PC-9 (cell line): Measurements from ENCODE around the gene TEKT2. TPM values are rescaled to one million over a fixed set of nuclear protein-coding genes. Genes with fewer than 3 reads are reported as not detected.
A peak's percentile ranks its signal among the peaks of the same experiment; 100 is the strongest.

Experiments used
- BruUV-seq: library from RNA; stranded (reverse); fragments of 400-500 nt; replicated peaks from 2 replicates; lab custom pipeline; 2021; lab: Mats Ljungman, UMichigan
- CTCF ChIA-PET: fragments of 300-600 bp; sonication (Branson Sonifier 250); formaldehyde crosslinking; loops from one replicate; lab custom pipeline; 2022; ENCODE audit warnings: antibody characterized with exemption; lab: Charles Lee
- POLR2A ChIA-PET: fragments of 300-600 bp; sonication (Branson Sonifier 250); formaldehyde crosslinking; loops from one replicate; lab custom pipeline; 2022; ENCODE audit warnings: antibody characterized with exemption; ENCODE audit not compliant: unreplicated experiment; lab: Charles Lee
- DNase-seq, 2 experiments: peaks; one replicate each; pipeline versions ENCODE4 v3.0.0 to v3.0.0-alpha.2; 2015 to 2022; ENCODE audit warnings: mixed read lengths in 1 of 2
- H2AFZ ChIP-seq: fragments of 200-600 bp; sonication (generic); 2 replicates; pipeline ENCODE4 v1.8.1; 2017; ENCODE audit warnings: antibody characterized with exemption
- H3F3A ChIP-seq: fragments of 200-600 bp; sonication (generic); 2 replicates; pipeline ENCODE4 v1.8.1; 2017; ENCODE audit warnings: antibody characterized with exemption, mild to moderate bottlenecking, low read depth; ENCODE audit not compliant: insufficient read depth
- H3K27ac ChIP-seq: fragments of 200-600 bp; sonication (generic); 2 replicates; pipeline ENCODE4 v1.6.1; 2016; ENCODE audit warnings: mixed run types
- H3K27me3 ChIP-seq: fragments of 200-600 bp; sonication (generic); 2 replicates; pipeline ENCODE4 v1.6.1; 2016; ENCODE audit warnings: low read depth, mixed run types; ENCODE audit not compliant: insufficient read depth
- H3K36me3 ChIP-seq: fragments of 200-600 bp; sonication (generic); 2 replicates; pipeline ENCODE4 v1.6.1; 2016; ENCODE audit warnings: low read depth, mixed run types
- H3K4me1 ChIP-seq: fragments of 200-600 bp; sonication (generic); replicated peaks from 2 replicates; pipeline ENCODE4 v1.6.1; 2016; ENCODE audit warnings: mixed run types; ENCODE audit not compliant: insufficient read depth
- H3K4me2 ChIP-seq: fragments of 200-600 bp; sonication (generic); 2 replicates; pipeline ENCODE4 v1.6.1; 2017; ENCODE audit warnings: mixed run types
- H3K4me3 ChIP-seq: fragments of 200-600 bp; sonication (generic); 2 replicates; pipeline ENCODE4 v1.6.1; 2016; ENCODE audit warnings: mixed run types
- H3K79me2 ChIP-seq: fragments of 200-600 bp; sonication (generic); 2 replicates; pipeline ENCODE4 v1.6.1; 2017; ENCODE audit warnings: low read depth, mixed run types
- H3K9me2 ChIP-seq: fragments of 200-600 bp; sonication (generic); 2 replicates; pipeline ENCODE4 v1.8.1; 2017; ENCODE audit warnings: mild to moderate bottlenecking; ENCODE audit not compliant: insufficient read depth
- H3K9me3 ChIP-seq: fragments of 200-600 bp; sonication (generic); 2 replicates; pipeline ENCODE4 v1.8.1; 2016; ENCODE audit warnings: low read depth; ENCODE audit not compliant: insufficient read depth
- H4K20me1 ChIP-seq: fragments of 200-600 bp; sonication (generic); 2 replicates; pipeline ENCODE4 v1.8.1; 2017; ENCODE audit not compliant: insufficient read depth
- CTCF ChIP-seq: fragments of 200-600 bp; sonication (generic); conservative IDR thresholded peaks from 2 replicates; pipeline ENCODE4 v1.6.1; 2017; ENCODE audit warnings: mixed run types, antibody characterized with exemption, mild to moderate bottlenecking, moderate library complexity
- EZH2 ChIP-seq: fragments of 200-600 bp; sonication (generic); IDR thresholded peaks from 2 replicates; pipeline ENCODE4 v1.8.0; 2017; ENCODE audit warnings: antibody characterized with exemption, low read depth
- intact Hi-C: fragments of 100-400 bp; cut with micrococcal nuclease; formaldehyde crosslinking; loops from one replicate; pipeline ENCODE4 v1.10.0; 2022; ENCODE audit not compliant: unreplicated experiment
- total RNA-seq: library from RNA; stranded (reverse); gene quantifications from 2 replicates; pipeline ENCODE4 v1.2.3, GENCODE V29; 2021

TEKT2 gene
- total RNA-seq, 1 experiment from 2014 or later: 1.1 TPM

DNA sequence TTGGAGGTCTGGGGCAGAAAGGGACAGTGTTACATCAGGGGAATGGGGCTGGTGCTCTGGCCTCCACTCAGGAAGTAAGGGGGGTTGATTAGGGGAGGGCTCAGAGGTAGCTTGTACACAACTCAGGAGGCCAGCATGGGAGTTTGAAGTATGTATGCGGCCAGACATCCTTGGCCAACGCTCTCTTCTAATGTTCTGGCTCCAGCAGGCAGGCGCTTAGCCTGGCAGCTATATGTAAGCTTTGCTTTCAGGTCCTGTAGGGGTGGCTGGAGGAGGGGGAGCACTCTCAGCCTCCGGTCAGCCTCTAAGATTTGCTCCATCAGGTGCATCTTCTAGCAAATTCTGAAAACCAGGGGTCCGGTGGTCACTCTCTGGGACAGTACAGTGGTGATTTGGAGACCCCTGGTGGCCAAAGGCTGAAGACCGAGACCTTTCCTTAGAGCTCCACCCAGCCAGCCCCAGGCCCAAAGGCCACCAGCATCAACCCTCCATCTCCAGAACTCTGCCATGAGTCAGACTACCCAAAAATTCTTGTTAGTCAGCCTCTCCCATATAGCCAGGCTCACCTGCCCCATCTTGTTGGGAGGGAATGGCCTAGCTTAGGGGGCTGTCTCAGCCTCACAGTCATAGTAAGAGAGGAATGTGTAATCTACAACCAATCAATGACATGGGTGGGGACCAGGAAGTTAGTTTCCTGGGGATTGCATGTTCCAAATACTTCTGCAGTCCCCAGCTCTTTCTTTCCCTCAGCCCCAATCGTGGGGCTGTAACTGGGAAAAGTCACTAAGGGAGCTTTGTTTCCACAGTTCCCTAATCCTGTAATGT lies 50.8 kb downstream of the TEKT2 start:
- intact Hi-C loops: loop anchor here (1.0 kb wide), 1 partner anchor 34 kb away; no protein-coding TSS in a partner anchor
- POLR2A ChIA-PET: no interaction called here
- BruUV-seq: TSS peak; percentile 4

DNA sequence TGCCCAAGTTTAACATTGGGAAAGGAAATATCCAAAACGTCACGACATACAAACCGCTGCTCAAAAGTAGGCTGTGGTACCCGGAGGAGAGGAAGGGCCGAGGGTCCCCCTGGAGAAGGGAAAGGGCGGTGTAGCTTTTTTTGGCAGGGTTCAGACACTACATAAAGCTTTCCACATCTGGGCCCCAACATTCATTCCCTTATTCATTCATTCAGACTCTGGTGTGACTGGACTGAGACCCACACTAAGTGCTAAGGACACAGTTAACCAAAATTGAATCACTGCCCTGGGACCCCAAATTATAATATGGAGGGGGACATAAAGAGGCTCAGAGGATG lies 51.4 kb downstream of the TEKT2 start:
- POLR2A ChIA-PET: no interaction called here
- peaks cover 18% of the 10 kb centered on the region for H3K36me3 ChIP-seq
- peaks cover 5% of the 10 kb centered on the region; the same call in 1 of the 2 replicates for H4K20me1 ChIP-seq
- H3F3A ChIP-seq: peaks cover 15% of the 10 kb centered on the region; the same call in 1 of the 2 replicates
- no peaks in the 10 kb centered on the region for H3K79me2 ChIP-seq
- no peaks in the 10 kb centered on the region for H3K9me3 ChIP-seq
- H3K27me3 ChIP-seq: no peaks in the 10 kb centered on the region
- TF ChIP-seq CTCF: no peak
- TF ChIP-seq EZH2: no peak
- 0 out of 2 replicates have a peak, but pooled peaks cover 5% of the 10 kb centered on the region for H3K4me1 ChIP-seq
- peak overlapping the region; percentile 38; the same call in 1 of the 2 replicates for H3K27ac ChIP-seq
- no peaks in the 10 kb centered on the region for H3K9me2 ChIP-seq
- H2AFZ ChIP-seq: no peak overlapping the region
- DNase-seq: no peak
- BruUV-seq: no TSS peak
- no peak overlapping the region for H3K4me2 ChIP-seq
- intact Hi-C loops: no loop called here
- CTCF ChIA-PET: interaction anchor here (0.6 to 1.8 kb wide), 9 partner anchors 14 to 150 kb away, joined by 3 to 12 read pairs (median 4); partner anchors contain the start of gene TRAPPC3
- H3K4me3 ChIP-seq: no peak overlapping the region

More for the DNA sequence above, 50.8 kb downstream of the TEKT2 start:
- Histone ChIP-seq H3K4me3 (no peak overlapping the region), H4K20me1 (no peaks in the 10 kb centered on the region; the same call in 1 of the 2 replicates), H3K27me3 (no peaks in the 10 kb centered on the region), H3K4me1 (0 out of 2 replicates have a peak, but pooled peaks cover 5% of the 10 kb centered on the region), H3K4me2 (no peak overlapping the region), H2AFZ (no peak overlapping the region), H3K79me2 (no peaks in the 10 kb centered on the region), H3K9me2 (no peaks in the 10 kb centered on the region), H3K9me3 (no peaks in the 10 kb centered on the region), H3F3A (peaks cover 11% of the 10 kb centered on the region; the same call in 1 of the 2 replicates), H3K36me3 (peaks cover 14% of the 10 kb centered on the region), H3K27ac (peak overlapping the region; percentile 38; the same call in 1 of the 2 replicates)
- TF ChIP-seq EZH2: no peak
- TF ChIP-seq CTCF: peak; percentile 78
- peak; percentile 55 to 61 for DNase-seq
- CTCF ChIA-PET: interaction anchor here (0.6 to 1.8 kb wide), 12 partner anchors 11 to 151 kb away, joined by 3 to 16 read pairs (median 4); partner anchors contain the start of gene TRAPPC3

DNA sequence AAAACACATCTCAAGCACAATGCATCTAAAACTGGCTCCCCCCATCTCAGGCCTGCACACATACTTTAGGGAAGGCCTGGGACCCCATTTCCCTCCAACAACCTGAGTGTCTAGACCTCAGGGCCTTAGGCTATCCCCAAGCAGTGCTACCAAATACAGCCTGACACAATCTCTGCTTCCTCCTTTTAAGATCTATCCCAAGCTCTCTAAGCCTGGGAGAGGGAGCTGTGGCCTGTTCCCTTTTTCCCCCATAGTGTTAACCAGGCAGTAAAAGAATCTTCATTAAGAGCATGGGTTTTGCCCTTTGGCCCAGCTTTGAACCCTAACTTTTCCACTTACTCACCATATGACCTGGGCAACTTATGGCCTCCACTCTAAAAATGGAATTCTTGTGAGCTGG lies 51.9 kb downstream of the TEKT2 start:
- 0 out of 2 replicates have a peak, but pooled peaks cover 5% of the 10 kb centered on the region for H3K4me1 ChIP-seq
- CTCF ChIA-PET: interaction anchor here (1.8 kb wide), 1 partner anchor 36 kb away, joined by 12 read pairs; no protein-coding TSS in a partner anchor
- H3K9me2 ChIP-seq: no peaks in the 10 kb centered on the region
- H3F3A ChIP-seq: peaks cover 15% of the 10 kb centered on the region; the same call in 1 of the 2 replicates
- peak overlapping the region; percentile 38; the same call in 1 of the 2 replicates for H3K27ac ChIP-seq
- H2AFZ ChIP-seq: no peak overlapping the region
- intact Hi-C loops: no loop called here
- H4K20me1 ChIP-seq: peaks cover 9% of the 10 kb centered on the region; the same call in 1 of the 2 replicates
- POLR2A ChIA-PET: no interaction called here
- H3K79me2 ChIP-seq: no peaks in the 10 kb centered on the region
- BruUV-seq: no TSS peak
- TF ChIP-seq CTCF (no peak), EZH2 (no peak)
- no peaks in the 10 kb centered on the region for H3K9me3 ChIP-seq
- H3K27me3 ChIP-seq: no peaks in the 10 kb centered on the region
- H3K4me3 ChIP-seq: no peak overlapping the region
- no peak for DNase-seq
- H3K36me3 ChIP-seq: peaks cover 18% of the 10 kb centered on the region
- H3K4me2 ChIP-seq: no peak overlapping the region
